Endometrium (tissue), 2 donors: ENCODE results near the gene HS6ST2.

Experiments used
- FAIRE-seq: peaks from 2 replicates; lab custom pipeline; 2012; peaks lifted over from hg19 to GRCh38; lab: Jason Lieb, UNC
- donor health status: control.
- donor health status: control.

HS6ST2 gene

DNA sequence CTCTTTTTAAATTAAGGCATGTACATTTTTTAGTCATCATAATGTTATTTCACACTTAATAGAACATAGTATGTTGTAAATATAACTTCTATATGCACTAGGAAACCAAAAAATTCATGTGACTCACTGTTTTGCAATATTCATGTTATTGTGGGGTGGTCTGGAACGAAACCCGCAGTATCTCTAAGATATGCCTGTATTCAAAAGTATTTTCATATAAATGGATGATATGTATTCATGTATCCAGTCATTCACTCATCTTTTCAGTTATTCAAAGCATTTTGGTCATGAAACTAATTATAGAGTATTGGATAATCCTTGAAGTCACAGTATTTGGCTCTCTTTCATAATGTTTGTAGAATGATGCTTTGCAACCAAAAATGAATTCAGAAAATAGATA is 168.1 kb downstream of the HS6ST2 start:
- FAIRE-seq: no peak

DNA sequence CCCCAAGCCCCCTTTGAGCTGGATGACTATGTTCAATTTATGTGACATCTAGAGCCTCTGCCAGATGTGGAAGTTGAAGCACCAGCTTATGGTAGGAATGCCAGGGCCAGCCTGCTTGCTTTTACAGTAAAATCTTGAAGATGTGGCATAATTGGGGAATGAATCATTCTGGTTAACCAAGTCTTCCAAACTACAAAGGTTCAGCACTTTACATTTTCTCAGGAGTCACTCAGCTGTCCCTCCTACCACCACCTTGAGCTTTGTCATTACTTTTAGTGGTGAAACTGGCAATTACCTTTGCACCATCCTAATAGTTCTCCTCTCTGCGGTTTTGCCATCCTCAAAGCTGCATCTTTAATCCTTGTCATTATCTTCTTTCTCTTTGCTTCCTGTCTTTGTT is 172.2 kb downstream of the HS6ST2 start:
- no peak for FAIRE-seq

DNA sequence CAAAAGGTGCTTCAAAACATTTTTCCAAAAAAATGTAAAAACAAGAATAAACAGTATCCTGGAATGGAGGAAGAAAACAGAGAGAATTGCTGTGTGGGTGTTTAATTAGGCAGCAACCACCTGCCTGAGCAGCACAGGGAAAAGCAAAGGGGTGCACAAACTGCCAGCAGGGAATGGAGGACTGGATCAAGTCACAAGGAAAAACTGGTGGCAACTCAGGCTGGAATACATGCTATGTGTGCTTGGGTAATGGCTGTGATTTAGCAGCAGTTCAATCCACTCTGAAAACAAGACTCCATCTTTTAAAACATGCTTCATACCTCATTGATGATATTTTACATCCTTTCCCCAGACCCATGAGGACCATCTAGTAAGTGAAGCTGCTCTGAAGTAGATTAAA is 179.5 kb downstream of the HS6ST2 start:
- no peak for FAIRE-seq

DNA sequence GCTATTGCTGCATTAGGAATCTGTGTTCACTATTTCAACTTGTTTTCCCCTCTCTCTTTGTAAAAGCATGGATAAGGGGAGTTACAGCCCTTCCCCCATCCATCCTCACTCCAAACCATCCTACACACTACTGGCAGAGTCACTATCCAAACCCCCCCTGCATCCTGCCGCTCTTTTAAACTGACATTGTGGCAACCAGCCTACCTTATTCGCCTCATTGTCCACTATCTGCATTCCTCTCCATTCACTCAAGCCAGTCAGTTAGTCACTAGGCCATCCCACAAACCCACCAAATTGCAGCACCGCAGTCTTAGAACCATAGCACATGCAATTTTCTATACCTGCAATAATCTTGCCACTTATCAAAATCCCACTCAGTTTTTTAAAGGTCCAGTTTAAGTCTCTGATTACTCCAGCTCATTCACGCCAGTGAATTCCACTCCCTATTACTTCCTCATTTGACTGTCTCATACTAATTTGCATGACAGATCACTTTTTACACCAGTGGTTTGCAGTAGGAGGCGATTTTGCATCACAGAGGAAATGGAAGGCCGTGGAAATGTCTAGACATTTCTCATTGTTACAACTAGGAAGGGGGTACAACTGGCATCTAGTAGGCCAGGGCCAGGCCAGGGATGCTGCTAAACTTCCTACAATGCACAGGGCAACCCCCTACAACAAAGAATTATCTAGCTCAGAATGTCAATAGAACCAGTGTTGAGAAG is 181.8 kb downstream of the HS6ST2 start:
- no peak for FAIRE-seq

DNA sequence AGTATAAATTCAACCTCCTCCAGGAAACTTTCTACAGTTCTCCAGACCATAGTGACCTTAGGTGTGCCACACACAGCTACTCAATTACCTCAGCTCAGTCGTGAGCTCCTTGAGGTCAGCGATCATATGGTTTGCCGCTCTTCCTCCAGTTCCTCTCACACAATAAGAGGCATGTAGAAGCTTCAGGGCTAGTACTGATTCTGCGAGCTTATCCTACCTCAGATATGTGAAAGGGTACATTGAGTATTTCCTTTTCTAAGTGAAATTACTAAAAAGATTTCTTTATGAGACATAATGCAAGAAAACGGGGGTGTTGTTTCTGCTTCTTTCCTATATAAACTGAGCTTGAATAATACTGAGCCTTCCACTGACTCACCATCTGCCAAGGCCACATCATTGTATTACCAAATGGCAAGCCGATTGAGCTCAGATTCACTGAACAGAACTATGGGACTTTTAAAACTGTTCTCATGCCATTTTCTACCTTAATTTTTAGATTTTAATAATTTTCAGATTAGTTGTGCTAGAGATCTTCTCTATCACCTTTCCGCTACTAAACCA is 183.1 kb downstream of the HS6ST2 start:
- no peak for FAIRE-seq

DNA sequence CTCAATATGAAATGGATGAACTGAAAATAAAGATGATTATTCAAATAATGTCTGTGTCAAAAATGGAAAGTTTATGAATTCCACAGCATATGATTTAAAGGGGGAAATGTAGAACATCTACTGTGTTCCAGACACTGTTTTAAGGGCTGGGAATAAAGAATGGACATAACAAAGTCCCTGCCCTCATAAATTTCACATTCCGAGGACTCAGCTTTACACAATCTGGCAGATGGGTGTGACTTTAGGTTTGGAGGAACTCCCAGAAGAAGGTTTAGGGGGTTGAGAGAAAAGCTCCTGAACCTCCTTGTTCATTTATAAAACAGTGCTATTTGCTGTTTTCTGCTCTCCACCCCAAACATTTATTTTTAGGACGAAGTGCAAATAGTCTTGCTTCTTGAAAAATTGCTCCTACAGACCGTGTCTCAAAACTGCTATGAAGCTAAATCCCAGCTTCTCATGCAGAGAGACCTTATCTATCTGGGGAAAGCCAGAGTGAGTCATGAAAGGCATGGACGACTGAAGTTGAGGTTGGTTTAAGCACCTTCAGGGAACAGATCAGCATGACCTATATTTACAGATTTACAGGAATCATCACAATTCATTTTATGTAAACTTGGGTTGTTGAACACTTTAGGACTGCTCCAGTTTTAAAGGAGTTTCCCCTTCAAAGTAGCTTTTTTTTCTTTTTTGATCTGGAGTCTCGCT is 184.3 kb downstream of the HS6ST2 start:
- FAIRE-seq: no peak

DNA sequence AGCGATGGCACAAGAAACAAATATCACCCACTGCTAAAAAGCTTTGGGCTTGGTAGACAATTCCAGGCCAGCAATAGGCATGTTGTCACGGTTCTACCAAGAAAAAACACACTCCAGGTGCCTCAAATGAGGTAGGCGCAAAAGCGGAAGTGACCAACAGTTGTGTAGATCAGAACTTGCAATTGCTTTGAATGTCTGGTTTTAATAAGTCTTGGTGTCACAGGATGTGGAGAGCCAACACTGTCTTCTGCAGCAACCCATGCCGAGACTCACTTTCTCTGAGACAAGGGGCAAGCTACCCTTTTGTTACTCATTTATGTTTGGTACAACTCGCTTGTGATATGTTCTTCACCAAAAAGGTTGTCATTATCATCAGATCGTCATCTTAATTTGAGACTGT is 188.8 kb downstream of the HS6ST2 start:
- no peak for FAIRE-seq

DNA sequence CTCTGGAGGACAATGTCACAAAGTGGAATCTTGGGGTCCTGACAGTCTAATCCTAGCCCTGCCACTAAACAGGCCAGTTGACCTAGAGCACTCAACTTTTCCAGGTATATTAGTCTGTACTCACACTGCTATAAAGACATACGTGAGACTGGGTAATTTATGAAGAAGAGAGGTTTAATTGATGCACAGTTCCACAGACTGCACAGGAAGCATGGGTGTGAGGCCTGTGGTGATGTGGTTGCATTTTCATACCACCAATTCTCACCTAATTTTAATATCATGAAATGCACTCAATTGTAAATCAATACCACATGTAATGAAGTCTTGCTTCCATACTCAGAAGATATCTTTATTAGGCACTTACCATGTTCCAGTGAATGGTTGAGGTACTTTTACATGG is 192.0 kb downstream of the HS6ST2 start:
- no peak for FAIRE-seq

DNA sequence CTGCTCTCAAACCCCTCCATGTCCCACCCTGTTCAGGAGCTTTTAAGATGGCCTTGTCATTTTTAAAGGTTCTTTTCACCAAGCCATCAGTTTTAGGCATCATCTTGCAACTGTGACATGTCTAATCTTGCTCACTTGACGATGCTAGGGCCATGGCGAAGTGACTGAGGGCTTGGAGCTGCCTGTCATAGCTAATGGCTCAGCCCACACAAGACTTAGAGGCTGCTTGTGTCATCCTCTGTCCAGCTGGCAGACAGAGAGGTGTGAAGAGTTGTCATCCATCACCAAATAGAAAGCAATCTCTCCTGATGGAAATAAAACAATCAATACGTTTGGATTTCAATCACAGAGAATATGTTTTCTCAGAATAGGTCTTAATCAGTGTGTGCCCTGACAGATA is 194.9 kb downstream of the HS6ST2 start:
- FAIRE-seq: no peak

DNA sequence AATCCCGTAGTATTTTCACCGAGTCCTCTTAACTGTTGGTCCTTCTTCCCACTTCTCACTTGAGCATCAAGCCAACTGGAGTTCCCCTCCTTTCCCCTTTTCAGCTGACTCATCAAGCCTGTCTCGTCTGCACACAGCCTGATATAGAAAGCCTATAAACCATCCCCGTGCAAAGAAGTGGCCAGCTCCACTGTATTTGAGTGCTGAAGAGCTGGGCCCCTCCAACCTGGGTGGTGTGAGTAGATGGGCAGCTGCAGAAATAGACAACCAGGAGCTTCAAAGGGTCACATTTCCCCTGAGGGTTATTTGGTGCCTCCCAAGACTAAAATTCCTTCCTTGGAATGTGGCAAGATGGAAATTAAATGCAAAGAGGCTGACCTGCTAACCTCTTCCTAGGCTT is 199.7 kb downstream of the HS6ST2 start:
- no peak for FAIRE-seq

DNA sequence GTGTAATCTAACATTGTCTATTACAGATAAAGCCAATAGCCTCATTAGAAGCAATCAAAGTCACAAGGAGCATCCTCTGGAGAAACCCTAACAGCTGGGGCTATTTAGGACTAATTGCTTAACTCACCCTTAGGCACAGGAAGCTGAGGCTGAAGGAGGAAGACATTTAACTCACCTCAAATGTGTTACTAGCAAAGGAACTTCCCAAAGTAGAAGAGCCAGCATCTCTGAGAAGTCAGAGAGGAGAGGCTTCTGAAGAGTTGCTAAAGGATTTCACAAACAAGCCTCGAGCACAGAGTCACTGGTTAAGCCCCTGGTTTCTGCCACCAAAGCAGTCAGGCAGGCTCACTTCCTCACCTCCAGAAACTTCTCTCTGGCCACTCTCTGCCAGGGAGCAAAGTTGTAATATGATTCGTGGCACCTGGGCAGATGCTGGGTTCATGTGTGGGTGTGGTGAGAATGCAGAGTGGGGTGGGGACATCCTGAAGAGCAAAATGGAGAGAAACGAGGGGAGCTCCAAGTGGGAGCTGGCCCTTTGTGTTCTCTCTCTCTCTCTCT is 201.3 kb downstream of the HS6ST2 start:
- FAIRE-seq: no peak

DNA sequence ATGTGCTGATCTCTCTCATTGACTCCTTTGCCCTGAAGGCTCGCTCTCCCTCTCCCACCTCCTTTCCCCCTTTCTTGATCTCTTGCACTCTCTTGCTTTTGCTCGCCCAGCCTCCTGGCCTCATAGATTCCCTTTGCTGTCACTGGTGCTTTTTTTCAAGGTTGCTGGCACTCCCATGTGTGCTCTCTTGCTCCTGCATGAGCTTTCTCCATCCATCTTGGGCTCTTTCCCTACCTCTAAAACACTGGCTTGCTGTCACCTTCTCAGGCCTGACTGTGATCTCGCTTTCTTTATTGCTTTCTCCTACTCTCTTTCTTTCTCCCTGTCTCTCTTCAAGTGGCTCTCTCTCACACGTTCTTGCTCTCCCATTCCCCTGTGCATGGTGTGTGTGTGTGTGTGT is 202.0 kb downstream of the HS6ST2 start:
- no peak for FAIRE-seq

DNA sequence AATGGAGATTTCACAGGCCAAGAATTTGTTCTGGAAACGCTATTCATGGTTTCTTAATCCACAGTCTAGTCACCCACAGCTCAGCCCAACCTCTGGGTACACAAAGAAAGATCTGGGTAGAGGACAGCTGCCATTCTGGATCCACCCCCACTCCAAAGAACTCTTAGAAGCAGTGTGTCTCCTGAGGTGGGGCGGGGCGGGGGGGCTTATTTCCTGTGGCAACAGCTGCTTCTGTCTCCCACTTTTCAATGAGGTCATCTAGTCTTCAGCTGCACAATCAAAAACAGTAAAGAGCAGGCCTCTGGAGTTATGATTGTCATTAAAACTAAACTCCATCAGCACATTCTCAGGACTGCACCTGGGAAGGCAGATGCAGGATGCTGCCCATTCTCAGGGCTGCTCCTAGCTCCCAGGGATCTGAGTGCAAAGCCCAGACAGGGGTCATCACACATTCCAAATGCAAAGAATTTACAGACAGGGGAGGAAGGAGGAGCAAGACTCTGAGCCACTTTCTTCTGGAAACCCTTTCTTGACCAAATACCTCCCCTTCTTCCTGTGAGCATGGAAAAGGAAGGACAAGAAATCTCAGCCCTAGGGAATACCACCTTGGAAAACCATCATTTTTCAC is 207.3 kb downstream of the HS6ST2 start:
- FAIRE-seq: no peak

DNA sequence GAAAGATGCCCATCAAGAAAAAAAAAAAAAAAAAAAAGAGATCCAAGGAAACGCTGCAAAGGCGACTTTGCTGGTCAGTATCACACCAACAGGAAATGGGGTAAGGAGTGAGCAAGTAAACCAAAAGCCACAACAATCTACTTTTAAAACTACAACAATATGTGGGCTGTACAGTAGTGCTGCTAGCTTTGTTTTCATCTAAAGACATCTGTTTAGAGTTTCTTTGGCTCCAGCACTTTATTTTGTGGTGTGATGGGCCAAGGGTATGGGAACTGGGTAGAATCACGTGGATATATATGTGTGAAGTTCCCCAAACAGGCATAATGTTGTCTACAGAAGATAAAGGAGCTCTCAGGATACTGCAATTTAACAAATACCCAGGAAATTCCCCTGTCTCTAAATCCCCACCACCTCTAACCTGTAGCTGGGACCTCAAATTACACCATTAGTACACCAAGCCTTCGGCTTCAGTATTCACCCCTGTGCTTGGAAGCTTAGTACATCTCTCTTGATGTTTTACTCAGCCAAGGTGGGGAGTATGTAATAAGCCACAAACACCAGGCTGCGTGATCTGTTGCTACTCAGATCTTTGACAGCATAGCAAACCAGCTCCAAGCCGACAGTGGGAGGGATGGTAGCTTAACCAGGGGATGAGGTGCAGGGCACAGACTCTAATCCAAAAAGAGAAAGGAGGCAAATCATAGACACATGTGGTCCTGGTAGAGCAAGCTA is 207.9 kb downstream of the HS6ST2 start:
- peak; percentile 18 for FAIRE-seq

DNA sequence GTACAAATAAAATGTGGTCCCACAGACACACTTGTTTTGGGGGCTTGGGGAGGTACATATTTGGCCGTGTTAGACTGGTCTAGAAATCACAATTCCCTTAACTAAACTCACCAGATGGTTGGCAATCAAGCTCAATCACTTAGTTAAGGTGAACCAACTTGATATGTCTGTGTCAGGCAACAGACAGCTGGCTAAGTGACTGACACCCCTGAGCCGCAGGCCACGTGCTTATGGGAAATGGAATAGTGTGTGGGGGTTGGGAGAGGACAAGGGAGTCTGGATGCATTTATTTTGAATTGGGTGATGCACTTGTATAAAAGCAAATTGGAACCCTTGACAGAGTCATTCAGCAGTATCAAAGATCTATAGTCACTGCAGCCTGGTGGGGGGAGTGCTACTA is 209.0 kb downstream of the HS6ST2 start:
- no peak for FAIRE-seq

DNA sequence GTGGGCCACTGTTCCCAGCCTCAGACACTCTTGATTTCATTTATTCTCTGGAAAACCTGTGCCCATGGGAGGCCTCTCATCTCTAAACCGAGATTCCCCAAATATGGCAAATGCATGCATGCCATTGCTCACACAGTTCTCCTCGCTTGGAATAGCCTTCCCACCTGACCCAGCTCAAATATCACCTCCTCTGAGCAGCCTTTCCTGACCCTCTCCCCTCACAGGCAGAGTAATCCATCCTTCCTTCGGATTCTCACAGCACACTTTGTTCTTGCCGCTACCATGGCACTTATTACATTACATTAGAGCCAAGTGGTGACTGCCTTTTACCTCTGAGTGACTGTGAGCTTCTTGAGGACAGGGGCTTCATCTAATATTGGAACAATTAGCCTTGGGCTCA is 209.5 kb downstream of the HS6ST2 start:
- no peak for FAIRE-seq

DNA sequence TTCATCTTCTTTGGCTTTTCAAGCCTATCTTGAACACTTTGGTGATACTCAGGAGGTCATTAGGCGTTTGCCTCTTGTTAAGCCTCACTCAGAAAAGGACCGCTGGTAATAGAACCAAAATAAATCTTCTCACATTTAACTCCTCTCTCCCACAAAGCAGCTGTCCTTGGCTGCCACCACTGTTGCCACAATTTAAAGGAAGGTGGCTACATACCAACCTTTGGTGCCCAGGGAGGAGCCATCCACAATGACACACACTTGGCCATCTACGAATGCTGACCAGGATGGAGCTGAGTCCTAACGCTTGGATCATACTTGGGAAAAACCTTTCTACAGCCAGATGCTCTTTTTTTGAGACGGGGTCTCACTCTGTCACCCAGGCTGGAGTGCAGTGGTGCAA is 210.2 kb downstream of the HS6ST2 start:
- FAIRE-seq: no peak

DNA sequence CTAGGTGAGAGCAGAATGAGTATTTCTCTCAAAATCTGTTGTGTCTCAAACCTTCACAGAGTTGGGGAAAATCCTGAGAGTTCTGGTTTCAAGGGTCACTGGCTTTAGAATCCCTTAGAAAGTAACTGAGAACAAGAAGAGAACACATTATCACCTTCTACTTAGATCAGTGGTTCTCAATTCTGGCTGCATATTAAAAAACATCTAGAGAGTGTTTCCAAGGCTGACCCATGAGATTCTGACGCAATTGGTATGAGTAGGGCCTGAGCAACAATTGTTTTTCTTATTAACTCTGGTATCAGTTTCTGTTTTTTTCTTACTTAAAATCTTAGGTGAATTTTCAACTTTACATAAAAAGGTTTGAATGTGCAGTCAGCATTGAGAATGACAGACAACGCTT is 212.8 kb downstream of the HS6ST2 start:
- FAIRE-seq: no peak

DNA sequence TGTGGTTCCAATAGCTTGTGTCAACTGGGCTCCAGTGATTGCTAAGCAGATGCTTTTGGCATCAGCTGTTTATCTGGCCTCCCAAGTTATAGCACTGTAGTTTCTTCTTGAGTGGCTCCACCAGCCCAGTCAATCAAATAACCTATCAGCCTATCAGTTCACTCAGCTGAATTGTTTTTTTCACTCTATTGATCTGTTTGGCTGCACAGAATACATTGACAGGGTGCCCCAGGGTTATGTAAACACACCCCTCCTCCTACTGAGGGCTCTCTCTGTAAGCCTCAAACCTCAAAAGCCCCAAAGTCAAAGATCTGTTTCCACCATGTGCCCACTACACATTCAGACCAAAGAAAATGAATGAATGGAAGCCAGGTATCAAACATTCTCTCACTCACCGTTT is 214.0 kb downstream of the HS6ST2 start:
- FAIRE-seq: no peak

DNA sequence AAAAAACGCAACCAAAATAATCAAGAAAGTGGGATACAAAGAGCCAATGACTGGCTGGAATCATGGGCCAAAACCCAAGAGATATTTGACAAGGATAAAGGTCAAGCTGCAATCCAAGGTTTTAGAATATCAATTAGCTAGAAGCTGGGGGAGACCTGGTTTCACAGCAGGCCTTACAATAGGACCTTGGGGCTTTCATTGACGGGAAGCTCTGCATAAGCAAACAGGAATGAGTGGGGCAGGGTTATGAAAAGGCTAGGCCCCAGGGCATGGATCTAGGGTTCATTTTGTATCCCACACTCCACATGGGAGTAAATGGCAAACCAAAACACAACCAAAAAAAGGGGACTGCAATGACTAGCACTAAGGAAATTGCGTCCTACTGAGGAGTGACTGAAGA is 215.3 kb downstream of the HS6ST2 start:
- no peak for FAIRE-seq

DNA sequence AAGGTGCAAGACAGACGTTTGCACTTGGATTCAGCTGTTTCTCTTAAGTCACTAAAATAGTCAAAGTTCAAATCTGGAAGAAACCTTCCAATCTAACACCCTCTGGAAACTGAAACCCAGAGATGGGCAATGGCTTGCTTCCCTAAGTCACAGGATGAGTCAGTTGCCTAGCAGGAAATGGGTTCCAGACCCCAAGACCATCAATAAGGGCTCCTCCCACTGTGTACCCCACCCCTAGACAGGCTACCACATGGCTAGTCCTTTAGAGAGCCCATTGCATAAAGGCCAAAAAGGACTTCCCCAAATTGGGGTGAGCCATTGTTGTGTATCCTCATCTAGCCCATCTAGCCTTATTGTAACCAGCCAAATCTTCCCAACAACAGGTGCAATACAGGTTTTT is 216.2 kb downstream of the HS6ST2 start:
- FAIRE-seq: no peak

DNA sequence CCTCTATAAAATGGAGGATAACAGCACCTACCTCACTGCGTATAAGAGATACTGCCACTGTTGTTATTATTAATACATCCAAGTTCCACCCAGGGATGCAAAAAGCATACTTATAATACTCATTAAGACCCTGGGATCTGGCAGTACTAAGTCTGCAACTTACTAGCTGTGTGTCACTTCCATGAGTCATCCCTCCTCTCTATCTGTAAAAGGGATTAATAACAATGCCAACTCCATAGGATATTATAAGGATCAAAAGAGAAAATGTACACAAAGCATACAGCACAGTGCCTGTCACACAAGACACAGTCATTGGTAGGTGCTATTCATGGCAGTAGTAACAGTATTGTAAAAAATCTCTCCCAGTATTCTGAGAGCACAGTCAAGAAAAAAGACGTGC is 216.7 kb downstream of the HS6ST2 start:
- no peak for FAIRE-seq
